Measurements from ENCODE around the gene PLA2G6.

DNA sequence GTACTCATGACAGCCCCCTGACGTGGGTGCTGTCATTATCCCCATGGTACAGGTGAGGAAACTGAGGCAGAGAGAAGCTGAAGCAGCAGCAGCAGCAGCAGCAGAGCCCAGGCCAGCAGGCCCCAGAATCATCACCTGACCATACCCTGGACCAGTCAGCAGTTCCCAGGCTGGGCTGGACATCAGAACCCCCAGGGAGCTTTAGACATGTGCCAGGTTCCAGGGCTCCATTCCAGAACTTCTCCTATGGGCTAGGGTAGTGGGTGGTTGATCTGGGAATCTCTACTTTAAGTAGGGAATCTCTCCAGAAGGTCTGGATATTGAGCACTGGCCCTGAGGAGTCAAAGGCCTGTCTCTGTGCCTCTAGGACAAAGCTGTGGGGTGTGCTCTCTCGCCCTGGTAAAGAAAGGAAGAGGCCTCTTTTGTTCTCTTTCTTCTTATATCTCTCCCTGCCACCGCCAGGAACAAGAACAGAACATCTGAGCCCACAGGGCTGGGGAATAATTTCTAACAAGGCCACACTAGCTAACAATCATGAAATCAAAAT, 46.8 kb upstream of the PLA2G6 start:
- no peak for TF ChIP-seq CTCF (IDR thresholded peaks at IDR 0.05)
- TF ChIP-seq POLR2AphosphoS5 (IDR thresholded peaks at IDR 0.05) = no peak
